HEK293T (cell line): ENCODE results near the gene FBXL7.

Source experiments
- ARNT ChIP-seq: fragments of 450-650 bp; IDR thresholded peaks from 2 replicates; pipeline ENCODE4 v1.6.1; 2017; ENCODE audit warnings: mild to moderate bottlenecking
- BHLHE40 ChIP-seq: fragments of 450-650 bp; IDR thresholded peaks from 2 replicates; pipeline ENCODE4 v1.6.1; 2016; ENCODE audit warnings: mild to moderate bottlenecking, moderate library complexity, borderline replicate concordance
- CTBP1 ChIP-seq: fragments of 450-650 bp; IDR thresholded peaks from 2 replicates; pipeline ENCODE4 v1.6.1; 2016; ENCODE audit warnings: borderline replicate concordance
- FOXK2 ChIP-seq: fragments of 450-650 bp; IDR thresholded peaks from 2 replicates; pipeline ENCODE4 v1.6.1; 2016; ENCODE audit warnings: mild to moderate bottlenecking
- FOXM1 ChIP-seq: fragments of 450-650 bp; IDR thresholded peaks from 2 replicates; pipeline ENCODE4 v1.6.1; 2017; ENCODE audit warnings: mild to moderate bottlenecking, borderline replicate concordance
- LEF1 ChIP-seq: fragments of 450-650 bp; IDR thresholded peaks from 2 replicates; pipeline ENCODE4 v1.6.1; 2017; ENCODE audit warnings: mild to moderate bottlenecking, borderline replicate concordance
- NFRKB ChIP-seq: fragments of 450-650 bp; IDR thresholded peaks from 2 replicates; pipeline ENCODE4 v1.6.1; 2016; ENCODE audit warnings: mild to moderate bottlenecking, moderate library complexity
- SP1 ChIP-seq: fragments of 450-650 bp; IDR thresholded peaks from 2 replicates; pipeline ENCODE4 v1.6.1; 2017
- TARDBP ChIP-seq: fragments of 450-650 bp; IDR thresholded peaks from 2 replicates; pipeline ENCODE4 v1.6.1; 2016

- TF ChIP-seq FOXM1 (no peak), CTBP1 (no peak), ARNT (no peak), TARDBP (no peak), SP1 (no peak), BHLHE40 (no peak), LEF1 (no peak), FOXK2 (no peak), NFRKB (no peak)
Measured at GRCh38 chr5:15819617-15820016, 319.6 kb downstream of the FBXL7 start.
